NCI-H526 treated with DMSO at 0.1 percent for 48 hours (cell line): ENCODE results near the gene CHCHD6.

Experiments used
- DNase-seq: peaks from one replicate; lab custom pipeline; 2025; lab: John Stamatoyannopoulos, UW

CHCHD6 gene

DNA sequence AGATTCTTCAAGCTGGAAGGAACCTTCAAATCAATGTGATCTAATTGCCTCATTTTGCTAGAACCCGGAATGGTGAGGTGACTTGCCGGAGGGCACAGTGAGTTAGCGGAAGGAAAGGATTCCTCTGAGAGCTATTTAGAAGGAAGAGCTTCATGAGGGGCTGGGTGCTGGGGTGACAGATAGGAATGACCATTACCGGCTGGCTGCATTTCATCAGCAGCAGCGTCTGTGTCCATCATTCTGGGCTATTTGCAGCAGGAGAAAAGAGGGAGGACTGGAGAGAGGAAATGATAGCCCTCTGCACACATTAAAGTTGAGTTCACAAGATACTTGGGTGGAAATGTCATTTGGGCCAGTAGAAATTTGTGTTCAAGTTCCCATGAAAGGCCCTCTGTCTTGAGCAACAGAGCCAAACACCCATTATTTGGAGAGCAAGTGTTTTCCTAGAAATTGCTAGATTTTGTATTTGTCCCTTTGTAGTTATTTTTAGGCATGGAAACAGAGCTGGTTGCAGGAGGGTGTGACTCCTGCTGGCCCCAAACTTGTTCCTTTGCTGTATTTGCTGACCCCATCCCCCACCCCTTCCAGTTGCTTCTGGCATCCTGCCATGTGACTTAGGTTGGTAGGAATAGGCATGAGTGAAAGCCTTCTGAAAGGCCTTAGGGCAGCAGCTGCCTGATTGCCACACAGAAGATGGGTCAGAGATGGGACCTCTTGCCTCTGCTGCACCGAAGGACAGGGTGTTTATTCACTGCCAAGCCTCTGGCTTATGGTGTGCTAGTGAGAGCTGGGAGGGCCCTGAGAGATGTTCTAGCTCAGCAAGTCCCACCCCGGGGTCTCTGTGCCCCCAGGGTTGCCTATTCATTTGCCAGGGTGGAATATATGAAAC, 191.4 kb downstream of the CHCHD6 start:
- no peak for DNase-seq

DNA sequence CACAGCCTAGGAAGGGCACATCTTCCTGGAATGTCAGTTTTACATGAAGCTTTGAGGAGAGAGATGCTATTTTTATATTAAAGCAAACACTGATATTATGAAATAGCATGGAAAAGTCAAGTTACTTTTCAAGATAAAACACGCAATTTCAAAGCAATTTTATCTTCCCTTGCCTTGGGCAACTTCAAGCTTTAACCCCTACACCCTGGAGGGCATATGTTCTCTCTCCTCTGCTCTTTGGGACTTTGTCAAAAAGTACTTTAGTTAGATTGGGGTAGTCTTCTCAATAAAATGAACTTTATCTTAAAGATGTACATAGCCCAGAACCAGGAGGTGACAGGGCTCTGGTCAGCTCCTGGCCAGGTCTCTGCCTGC, 192.0 kb downstream of the CHCHD6 start:
- DNase-seq: no peak

DNA sequence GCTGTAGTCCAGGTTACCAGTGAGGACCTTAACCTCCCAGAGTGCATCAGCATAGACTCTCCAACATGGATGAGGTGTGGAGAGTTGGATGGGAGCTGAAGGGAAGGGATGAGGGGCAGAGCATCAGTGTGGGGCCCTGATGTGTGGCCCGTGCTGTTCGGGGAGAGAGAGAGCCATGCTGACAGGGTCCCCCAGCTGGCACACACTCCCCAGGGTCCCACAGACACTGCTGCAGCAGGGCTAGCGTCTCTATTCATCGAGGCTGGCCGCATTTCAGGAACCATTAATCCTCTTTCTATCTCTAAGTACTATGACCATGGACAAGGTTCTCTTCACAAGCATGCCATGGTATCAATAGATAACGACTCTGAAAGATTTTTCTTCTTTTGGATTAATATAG, 192.9 kb downstream of the CHCHD6 start:
- DNase-seq: no peak

DNA sequence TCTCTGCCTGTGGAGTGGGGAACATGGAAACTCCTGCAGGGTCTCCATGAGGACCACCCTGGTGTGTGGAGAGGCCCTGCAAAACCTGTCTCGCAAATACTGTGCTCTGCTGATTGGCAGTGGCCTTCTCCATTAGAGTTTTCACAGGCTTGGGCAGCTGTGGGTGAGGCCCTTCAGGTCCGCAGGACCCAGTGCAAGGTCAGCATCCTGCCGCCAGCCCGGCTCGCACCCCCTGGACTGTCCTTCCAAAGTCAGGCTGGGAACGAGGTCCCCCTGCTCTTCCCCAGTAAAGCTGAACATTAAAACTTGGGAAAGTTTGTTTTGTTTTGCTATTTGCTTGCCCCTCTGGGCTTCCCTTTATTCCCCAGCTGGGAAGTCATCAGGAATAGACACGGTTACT, 193.9 kb downstream of the CHCHD6 start:
- no peak for DNase-seq

DNA sequence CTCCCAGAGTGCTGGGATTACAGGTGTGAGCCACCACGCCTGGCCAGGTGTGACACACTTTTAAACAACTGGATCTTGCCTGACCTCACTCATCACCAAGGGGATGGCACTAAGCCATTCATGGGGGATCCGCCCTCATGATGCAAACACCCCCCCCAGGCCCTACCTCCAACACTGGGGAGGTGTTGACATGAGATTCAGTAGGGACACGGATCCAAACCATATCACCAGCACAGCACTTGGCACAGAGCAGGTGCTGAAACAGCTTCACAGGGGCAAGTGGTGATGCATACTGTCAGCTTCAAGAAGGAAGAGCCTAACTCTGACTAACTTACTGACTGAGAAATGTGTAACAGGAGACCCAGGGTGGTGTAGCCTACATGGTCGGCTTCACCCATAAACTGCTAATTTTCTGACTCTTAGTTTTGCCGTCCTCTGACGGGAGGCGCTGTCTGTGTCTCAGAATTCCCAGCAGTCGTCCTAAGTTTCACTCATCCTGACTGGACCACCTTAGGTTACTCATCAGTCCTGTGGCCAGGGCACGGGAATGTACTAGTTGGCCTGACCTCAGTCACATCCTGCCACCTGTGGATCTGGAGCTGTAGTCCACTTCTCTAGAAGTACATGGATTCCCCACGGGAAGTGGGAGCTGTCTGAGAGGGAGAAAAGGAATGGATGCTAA, 197.0 kb downstream of the CHCHD6 start:
- no peak for DNase-seq

DNA sequence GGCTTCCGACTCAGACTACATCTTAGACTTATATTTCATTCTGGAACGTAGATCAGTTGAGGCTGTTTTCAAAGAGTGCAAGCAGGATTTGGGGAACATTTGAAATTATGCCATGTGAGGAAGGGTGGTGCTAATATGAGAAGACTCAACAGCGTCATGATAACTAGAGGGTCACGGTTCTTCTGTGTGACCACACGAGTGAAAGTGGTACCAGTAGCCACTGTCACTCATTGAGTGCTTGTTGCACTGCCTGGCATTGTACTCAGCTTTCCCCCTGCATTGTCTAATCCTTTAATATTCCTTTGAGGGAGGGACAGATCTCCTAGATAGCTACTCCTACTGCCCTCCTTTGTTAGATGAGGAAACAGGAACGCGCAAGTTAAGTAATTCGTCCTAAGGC, 197.6 kb downstream of the CHCHD6 start:
- DNase-seq: no peak

DNA sequence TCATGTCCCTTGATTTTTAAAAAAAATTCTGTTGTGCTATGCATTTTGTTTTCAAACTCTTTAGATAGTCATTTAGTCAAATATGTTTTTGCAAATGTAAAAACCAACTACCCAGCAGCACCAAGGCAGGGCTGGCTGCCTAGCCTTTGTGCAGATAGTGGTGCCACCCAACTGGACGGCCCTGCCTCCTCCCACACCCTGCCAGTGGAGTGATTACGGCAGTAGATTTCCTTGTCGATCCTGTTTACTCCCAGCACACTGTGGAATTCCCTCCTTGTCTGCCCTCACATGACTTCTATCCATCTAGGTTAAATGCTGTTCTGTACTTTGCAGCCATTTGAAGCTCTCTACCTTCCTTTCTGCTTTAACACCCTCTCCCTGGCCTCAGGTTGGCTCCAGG, 199.5 kb downstream of the CHCHD6 start:
- no peak for DNase-seq

DNA sequence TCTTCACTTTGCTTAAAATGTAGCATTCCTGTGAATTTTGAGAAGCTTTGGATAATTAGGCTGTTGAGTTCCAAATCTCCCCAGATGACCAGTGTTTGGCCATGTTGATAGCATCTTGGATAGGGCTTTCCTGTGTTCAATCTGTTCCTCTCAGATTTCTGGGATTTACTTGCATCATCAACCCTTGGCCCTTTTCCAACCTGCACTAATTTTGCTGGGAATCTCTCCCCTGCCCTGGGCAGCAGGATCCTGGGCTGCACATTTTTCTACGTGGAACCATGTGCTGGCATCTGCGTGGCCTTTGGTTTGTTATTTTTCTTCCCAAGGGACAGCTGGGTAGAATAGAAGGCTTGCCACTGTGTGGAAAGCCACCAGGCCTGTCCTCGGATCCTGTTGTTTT, 203.5 kb downstream of the CHCHD6 start:
- no peak for DNase-seq

DNA sequence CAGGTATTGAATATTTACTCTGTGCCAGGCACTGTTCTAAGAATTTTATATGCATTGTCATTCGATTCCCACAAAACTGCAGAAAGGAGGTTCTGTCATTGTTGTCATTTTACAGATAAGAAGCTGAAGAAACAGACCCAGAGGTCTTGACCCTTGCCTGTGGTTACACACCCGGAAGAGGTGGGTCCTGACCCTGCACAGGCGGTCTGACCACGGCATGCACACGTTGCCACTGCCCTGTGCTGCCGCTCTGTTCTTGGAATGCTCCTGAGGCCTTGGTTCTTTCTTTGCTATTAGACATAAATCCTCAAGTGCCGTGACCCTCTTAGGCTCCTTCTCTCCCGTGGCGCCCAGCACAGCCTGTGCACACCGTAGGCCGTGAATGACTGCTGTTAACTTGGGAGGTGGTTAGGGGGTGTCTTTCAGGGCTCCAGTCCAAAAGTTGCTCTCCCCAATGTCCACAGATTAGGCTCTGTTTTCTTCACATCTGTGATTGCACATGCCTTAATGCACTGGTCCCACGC, 204.8 kb downstream of the CHCHD6 start:
- no peak for DNase-seq

DNA sequence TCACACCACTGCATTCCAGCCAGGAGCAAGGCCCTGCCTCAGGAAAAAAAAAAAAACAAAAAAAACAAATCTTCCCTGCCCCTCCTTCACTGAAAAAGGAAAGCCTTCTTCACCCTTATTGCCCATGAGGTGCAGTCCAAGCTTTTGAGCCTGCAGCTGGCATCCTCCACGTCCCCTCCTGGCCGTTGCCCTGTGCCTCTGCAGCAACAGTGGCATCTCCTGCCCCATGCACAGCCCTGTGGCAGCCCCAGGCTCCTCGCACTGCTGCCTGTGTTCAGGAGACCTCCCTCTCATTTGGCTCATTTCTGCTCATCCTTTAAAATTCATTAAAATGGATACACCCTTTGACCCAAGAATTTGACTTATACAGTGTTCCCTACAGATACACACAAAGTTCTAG, 206.2 kb downstream of the CHCHD6 start:
- DNase-seq: no peak

DNA sequence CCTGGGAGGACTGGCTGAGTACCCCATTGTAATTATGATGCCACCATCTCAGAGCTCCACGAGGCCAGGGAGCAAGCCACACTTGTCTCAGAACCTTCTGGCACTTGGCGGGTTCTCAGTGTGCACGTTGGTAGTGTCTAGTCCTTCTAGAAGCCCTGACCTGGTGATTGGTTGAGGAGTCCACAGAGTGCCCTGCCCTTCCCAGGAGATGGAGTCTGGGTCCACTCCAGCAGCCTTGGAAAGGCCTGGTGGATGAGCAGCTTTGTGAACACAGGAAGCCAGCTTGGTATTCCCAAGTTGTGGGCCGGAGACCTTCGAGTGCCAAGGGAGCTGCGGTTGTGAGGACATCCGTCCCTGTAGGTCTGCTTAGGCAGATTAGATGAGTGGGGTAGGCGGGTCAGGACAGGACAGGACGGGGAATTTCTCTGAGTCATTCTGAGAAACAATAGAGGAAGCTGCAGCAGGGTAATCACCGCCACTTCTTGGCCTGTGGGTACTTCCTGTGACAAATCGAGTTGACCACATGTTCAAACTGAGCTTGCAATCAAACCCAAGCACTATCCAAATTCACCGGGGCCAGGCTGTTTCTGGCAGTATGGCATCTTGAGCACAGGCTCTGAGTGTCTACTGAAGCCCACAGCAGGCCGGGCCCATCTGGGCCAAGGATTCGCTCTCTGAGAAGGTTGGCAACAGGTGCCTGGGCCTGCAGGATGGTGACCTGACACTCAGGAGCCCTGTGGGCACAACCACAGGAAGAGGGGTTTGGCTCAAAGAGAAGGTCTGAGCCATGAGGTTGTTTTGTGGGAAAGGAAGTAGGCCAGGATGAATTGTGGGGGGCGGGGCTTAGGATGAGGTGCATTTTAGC, 207.4 kb downstream of the CHCHD6 start:
- no peak for DNase-seq

DNA sequence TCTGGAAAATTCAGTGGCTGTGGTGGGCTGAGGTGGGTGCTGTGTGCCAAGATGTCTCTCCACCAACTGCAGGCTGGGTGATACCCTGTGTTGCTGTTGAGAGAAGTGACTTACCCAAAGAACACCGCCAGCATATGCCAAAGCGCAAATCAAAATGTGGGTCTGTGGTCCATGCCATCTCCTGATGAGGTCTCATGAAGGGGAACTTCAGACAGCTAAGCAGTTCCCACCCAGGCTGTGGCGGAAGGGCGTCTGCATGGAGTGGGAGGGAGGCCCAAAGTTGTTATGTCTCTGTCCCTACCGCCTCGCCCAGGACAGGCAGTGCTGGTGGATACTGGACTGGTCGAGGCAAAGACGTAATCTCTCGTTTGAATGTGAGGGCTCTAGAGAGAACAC, 208.0 kb downstream of the CHCHD6 start:
- no peak for DNase-seq

DNA sequence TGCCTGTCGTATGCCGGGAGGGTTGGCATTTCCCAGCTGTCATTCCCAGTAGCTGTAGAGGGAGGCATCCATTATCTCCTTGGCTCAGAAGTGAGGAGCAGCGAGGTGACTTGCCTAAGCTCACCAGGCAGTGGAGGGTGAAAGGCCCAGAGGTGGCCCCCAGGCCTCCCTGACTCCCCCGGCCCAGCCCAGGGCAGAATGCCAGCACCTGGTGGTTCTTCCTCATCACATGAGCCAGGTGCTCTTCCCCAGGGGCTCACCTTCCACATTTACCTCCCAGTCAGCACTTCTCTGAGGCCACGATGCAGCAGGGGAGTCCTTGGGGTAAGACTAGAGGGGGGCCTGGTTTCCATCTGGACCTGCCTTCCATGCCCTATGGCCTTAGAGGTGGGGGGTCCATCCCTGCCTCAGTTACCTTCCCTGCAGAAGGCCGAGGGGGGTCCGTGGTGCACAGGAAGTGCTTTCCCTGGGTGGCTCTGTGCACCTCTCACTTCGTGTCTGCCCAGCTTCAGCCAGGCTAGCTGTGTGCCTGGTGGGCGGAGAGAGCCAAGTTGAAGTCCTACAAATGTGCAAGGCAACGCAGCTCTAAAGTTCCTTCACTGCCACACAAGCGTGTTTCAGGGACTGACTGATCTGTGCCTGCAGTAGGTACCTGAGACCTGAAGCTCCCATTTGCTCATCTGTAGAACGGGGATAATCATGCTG, 208.6 kb downstream of the CHCHD6 start:
- DNase-seq: no peak

DNA sequence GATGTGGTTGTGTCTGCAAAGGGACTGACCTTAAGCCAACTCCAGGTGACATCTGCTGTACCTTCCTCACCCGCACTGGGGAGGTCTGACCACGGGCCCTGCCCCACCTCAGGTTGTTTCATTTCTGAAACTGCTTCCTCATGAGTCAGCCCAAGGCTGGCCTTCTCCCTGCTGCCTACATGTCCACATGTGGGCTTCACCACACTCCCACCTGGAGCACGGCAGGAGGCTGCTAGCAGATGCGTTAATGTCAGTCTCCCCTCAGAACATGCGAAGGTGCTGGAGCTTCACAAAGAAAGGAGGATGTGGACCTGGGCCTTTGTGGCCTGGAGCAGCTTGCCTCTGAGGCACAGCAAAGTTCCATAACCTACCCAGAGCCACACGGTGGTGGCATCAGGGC, 209.5 kb downstream of the CHCHD6 start:
- DNase-seq: no peak

DNA sequence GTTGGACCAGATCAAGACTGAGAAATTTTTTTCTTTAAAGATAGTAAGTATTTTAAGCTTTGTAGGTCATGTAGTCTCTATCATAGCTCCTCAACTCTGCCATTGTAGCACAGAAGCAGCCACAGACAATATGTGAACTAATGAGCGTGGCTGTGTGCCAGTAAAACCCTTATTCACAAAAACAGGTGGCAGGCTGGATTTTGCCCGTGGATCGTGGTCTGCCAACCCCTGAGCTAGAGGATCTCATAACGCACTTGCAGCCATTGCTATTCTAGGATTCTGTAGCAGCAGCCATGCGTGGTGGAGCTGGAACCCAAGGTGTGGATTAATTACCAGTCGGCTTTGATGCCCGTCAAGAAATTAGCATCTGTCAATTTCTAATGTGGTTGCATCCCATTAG, 210.2 kb downstream of the CHCHD6 start:
- DNase-seq: no peak

DNA sequence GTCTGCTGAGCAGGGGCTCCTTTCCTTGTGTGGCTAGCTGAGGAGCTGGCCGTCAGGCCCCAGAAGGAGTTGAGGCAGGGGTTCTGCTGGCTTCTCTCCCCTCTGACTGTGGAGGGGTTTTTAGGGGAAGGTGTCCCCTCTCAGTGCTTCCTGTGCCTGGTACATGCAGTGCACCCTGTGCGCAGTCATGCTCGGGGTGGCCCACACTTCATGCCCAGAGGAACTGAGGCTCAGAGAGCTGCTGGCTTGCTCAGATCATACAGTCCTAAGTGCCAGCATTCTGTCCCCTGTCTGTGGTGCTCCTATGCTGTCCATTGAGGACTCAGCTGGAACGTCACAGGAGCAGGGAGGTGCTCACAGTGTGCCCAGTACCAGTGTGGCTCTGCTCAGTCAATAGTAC, 211.0 kb downstream of the CHCHD6 start:
- no peak for DNase-seq

DNA sequence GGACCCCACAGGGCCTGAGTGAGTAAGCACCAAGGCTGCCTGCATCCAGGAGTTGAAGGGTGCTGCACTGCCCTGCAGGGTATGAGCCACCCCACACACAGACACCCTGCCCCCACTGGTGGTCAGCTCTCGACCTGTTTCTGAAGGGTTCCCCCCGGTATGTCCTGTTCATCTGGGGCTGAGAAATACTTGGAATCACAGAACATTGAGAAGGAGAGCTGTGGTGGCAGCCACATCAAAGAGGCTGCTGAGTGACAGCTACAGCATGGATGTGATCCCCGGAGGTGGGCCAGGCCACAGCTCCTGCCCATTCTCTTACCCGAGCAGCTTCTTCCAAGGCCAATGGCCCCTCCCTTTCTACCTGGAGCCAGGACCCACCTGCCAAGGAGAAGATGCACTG, 212.5 kb downstream of the CHCHD6 start:
- no peak for DNase-seq

DNA sequence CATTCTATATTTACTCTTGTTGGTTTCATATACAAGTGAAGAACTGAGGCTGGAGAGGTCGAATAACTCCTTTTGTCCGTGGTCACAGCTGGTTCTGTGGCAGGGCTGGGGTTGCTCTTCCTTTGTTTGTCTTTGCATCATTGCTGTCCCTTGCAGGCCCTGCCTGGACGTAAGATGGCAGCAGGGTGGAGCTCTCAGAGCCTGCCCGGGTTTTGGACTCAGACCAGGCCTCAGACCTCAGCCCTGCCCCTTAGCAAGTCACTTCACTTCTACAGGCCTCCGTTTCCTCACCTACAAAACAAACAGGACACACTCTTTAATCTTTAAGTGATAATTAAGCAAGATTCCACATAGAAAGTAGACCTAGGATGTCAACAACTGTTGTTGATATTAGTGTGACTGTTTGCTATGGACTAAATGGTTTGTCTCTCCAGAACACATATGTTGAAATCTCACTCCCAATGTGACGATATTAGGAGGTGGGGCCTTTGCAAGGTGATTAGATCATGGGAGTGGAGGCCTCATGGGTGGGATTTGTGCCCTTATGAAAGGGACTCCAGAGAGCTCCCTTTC, 213.3 kb downstream of the CHCHD6 start:
- DNase-seq: no peak

DNA sequence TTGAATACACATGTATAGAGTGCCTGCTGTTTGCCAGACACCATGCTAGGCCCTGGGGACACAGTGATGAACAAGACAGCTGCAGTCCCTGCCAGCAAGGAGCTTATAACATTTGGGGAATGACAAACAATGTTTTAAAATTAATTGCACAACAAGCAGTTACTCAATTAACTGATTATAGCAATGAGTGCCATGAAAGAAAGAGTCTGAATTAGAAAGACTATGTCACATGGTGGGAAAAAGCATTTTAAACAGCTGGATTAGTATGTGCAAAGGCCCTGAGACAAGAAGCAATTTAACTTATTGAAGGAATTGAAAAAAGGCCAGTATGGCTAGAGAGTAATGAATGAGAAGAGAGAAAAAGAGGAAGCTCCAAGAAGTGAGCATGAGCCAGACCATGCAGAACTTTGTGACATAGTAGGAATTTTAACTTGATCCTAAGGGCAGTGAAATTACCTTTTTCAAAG, 214.3 kb downstream of the CHCHD6 start:
- DNase-seq: no peak

DNA sequence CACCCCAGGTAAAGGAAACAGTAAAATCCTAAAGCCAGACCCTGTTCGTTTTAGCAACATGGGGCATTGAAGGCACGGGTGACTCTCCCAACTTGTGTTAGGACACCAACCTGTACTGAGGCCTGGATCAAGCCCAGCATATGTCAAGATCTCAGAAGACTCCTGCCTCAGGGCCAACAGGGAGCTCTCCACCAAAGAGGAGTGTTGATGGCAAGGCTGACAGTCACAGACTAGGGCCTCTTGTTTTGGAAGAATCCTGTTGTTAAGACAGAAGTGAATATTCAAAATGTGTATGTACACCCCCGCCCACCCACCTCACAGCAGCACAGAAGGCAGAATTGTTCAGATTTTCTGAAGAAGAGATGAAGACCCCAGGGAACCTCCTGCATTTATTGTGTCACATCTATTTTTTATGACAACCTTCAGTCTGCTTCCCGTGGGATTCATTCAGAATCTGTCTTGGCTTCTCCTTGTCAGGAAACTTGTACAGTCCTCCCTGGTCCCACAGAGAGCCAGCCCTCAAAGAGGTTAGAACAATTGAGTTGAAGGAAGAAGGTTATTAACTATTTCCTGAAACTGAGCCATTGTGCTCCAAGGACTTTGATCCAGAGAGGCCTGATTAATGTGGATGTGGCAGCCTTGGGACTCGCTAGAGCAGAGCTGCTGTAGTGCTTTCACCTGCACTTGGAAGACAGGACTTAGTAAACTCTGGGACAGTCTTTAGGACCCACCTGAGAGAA, 217.2 kb downstream of the CHCHD6 start:
- no peak for DNase-seq

DNA sequence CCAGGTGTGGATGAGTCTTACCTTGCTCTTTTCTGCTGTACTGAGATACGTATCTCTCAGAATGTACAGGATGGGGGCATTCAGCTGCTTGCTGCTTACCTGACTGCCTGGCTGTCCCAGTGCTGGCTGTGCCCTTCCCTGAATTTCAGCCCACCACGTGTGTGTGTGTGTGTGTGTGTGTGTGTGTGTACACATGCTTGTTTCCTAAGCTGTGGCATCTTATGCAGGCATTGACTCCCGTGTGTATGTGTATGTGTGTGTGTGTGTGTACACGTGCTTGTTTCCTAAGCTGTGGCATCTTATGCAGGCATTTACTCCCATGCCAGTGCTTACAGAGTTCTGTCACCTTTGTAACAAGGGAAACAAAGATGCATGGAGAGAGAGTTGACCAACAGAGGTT, 218.4 kb downstream of the CHCHD6 start:
- no peak for DNase-seq
